K562 (cell line): ENCODE measurements around the gene MCFD2. TPM values are rescaled to one million over a fixed set of nuclear protein-coding genes. Genes with fewer than 3 reads are reported as not detected.
A peak's percentile ranks its signal among the peaks of the same experiment; 100 is the strongest.

Experiments used
- ATAC-seq: fragments of 200-7000 bp; cut with Tn5 transposase; 3 replicates; pipeline ENCODE4 v1.9.1; 2020; ENCODE audit warnings: moderate library complexity
- BruUV-seq: library from RNA; stranded (reverse); fragments of 400-500 nt; replicated peaks from 2 replicates; lab custom pipeline; 2021; lab: Mats Ljungman, UMichigan
- CTCF ChIA-PET: fragments of 300-600 bp; formaldehyde crosslinking; extraction: SDS; loops from one replicate; lab custom pipeline; 2021; ENCODE audit warnings: low intra/inter-chr PET ratio; lab: Yijun Ruan, JAX
- POLR2A ChIA-PET: fragments of 300-600, 350-650 bp; sonication (Branson Sonifier 250); formaldehyde crosslinking; extraction: SDS; loops from one replicate; lab custom pipeline; 2021; ENCODE audit warnings: antibody characterized with exemption, inconsistent platforms; lab: Yijun Ruan, JAX
- DNase-seq, 4 experiments: peaks; one replicate each; pipeline versions ENCODE4 v3.0.0 to v3.0.0-alpha.2; 2011 to 2018; ENCODE audit warnings: low spot score in 3 of 4, mixed read lengths in 3 of 4; ENCODE audit errors: extremely low read depth in 1 of 4
- FAIRE-seq: peaks from 2 replicates; lab custom pipeline; 2011; peaks lifted over from hg19 to GRCh38; lab: Jason Lieb, UNC
- H2AFZ ChIP-seq: 2 replicates; pipeline ENCODE4 v1.6.0; 2011; ENCODE audit warnings: low read depth, low read length, control low read depth, inconsistent platforms
- H3K27ac ChIP-seq: fragments of 200-600 bp; 3 replicates; pipeline ENCODE4 v1.8.0; 2011; ENCODE audit warnings: low read depth, mild to moderate bottlenecking, control low read depth, inconsistent platforms, low read length, moderate library complexity, mixed read lengths; ENCODE audit errors: extremely low read depth
- H3K27me3 ChIP-seq, 2 experiments: fragments of 300-600 bp in 1 of 2; 2 replicates in 1 of 2; 3 replicates in 1 of 2; pipeline versions ENCODE4 v1.6.0 to v1.8.0; 2011; ENCODE audit warnings: inconsistent platforms in 2 of 2, low read length in 2 of 2, mild to moderate bottlenecking in 1 of 2, mixed read lengths in 1 of 2, moderate library complexity in 1 of 2; ENCODE audit not compliant: control insufficient read depth in 2 of 2, insufficient read depth in 2 of 2
- H3K36me3 ChIP-seq: fragments of 300-600 bp; 3 replicates; pipeline ENCODE4 v1.8.0; 2011; ENCODE audit warnings: mild to moderate bottlenecking, low read length, inconsistent platforms; ENCODE audit not compliant: control insufficient read depth, insufficient read depth
- H3K4me1 ChIP-seq, 2 experiments: fragments of 200-600 bp in 1 of 2; replicated peaks in 1 of 2; 2 replicates in 1 of 2; 3 replicates in 1 of 2; pipeline versions ENCODE4 v1.5.1 to v1.8.0; 2011; ENCODE audit warnings: inconsistent platforms in 2 of 2, low read length in 2 of 2, mild to moderate bottlenecking in 1 of 2, mixed read lengths in 1 of 2, moderate library complexity in 1 of 2; ENCODE audit not compliant: control insufficient read depth in 2 of 2, insufficient read depth in 2 of 2
- H3K4me2 ChIP-seq: 2 replicates; pipeline ENCODE4 v1.6.1; 2011; ENCODE audit warnings: low read length, control low read depth, inconsistent platforms, mixed read lengths; ENCODE audit not compliant: insufficient read depth
- H3K4me3 ChIP-seq: fragments of 200-600 bp; sonication (generic), shearing (Covaris generic); 2 replicates; pipeline ENCODE4 v1.5.1; 2016; ENCODE audit warnings: control low read depth, inconsistent platforms
- H3K79me2 ChIP-seq: fragments of 200-600 bp; 3 replicates; pipeline ENCODE4 v1.8.0; 2011; ENCODE audit warnings: low read length, inconsistent platforms; ENCODE audit not compliant: control insufficient read depth, insufficient read depth
- H3K9ac ChIP-seq, 2 experiments: 2 replicates each; pipeline versions ENCODE4 v1.6.0 to v1.6.1; 2011; ENCODE audit warnings: low read depth in 2 of 2, low read length in 2 of 2, control low read depth in 1 of 2, inconsistent platforms in 1 of 2, mild to moderate bottlenecking in 1 of 2, mixed read lengths in 1 of 2; ENCODE audit not compliant: insufficient read depth in 1 of 2
- H3K9me1 ChIP-seq: one replicate; pipeline ENCODE4 v1.6.0; 2011; ENCODE audit warnings: inconsistent platforms, mild to moderate bottlenecking, low read length, moderate library complexity; ENCODE audit not compliant: control insufficient read depth, insufficient read depth
- H3K9me3 ChIP-seq: replicated peaks from 2 replicates; pipeline ENCODE4 v1.5.1; 2011; ENCODE audit warnings: low read depth, low read length, inconsistent platforms; ENCODE audit not compliant: control insufficient read depth, insufficient read depth
- H4K20me1 ChIP-seq: replicated peaks from 2 replicates; pipeline ENCODE4 v1.6.1; 2011; ENCODE audit warnings: low read length, inconsistent platforms, mixed read lengths; ENCODE audit not compliant: control insufficient read depth, insufficient read depth
- FOXP1 ChIP-seq: sonication (generic); formaldehyde crosslinking; IDR thresholded peaks from 2 replicates; pipeline ENCODE4 v1.8.0; 2022; ENCODE audit warnings: mild to moderate bottlenecking, missing genetic modification reagents
- HNRNPLL ChIP-seq: fragments of 200-400 bp; formaldehyde crosslinking; IDR thresholded peaks from 2 replicates; pipeline ENCODE4 v1.6.1; 2017; ENCODE audit warnings: low read length, low read depth, mild to moderate bottlenecking; ENCODE audit not compliant: poor library complexity, severe bottlenecking
- TFAP4 ChIP-seq: sonication (generic); formaldehyde crosslinking; IDR thresholded peaks from 2 replicates; pipeline ENCODE4 v1.8.0; 2022; ENCODE audit warnings: missing genetic modification reagents, mild to moderate bottlenecking, moderate library complexity, borderline replicate concordance
- WGBS: fragments of 100-300 bp; shearing (Covaris generic); methylation state at CpG from one replicate; pipeline ENCODE4 v1.1.6; 2016; ENCODE audit warnings: low coverage, mixed read lengths; ENCODE audit not compliant: insufficient coverage; ENCODE audit errors: missing lambda C conversion rate; 5-methylcytosine and 5-hydroxymethylcytosine counted together
- in situ Hi-C: fragments of 300-500 bp; cut with MboI; formaldehyde crosslinking; loops from 4 replicates; pipeline ENCODE4 v1.15.0; 2018; ENCODE audit warnings: inconsistent platforms, mixed read lengths
- intact Hi-C: fragments of 100-400 bp; cut with micrococcal nuclease; formaldehyde crosslinking; loops from 2 replicates; pipeline ENCODE4 v1.14.2; 2022
- polyA plus RNA-seq, 8 experiments: library from polyadenylated mRNA; depleted of rRNA in 4 of 8; stranded (reverse) in 5 of 8; unstranded in 3 of 8; fragments of >200 nt; fragmentation: Nextera tagmentation in 2 of 8; fragmentation: Illumina TruSeq in 1 of 8; extraction: Ambion mirVana in 2 of 8; extraction: Trizol in 1 of 8; gene quantifications; 2 replicates each; pipeline versions ENCODE4 v1.2.1 to v1.2.3, GENCODE V29; 2011 to 2014; ENCODE audit warnings: inconsistent platforms in 1 of 8, missing spikeins in 1 of 8
- total RNA-seq, 7 experiments: library from RNA; depleted of rRNA in 6 of 7; stranded (reverse); fragments of >200 nt in 6 of 7; fragmentation: Illumina TruSeq in 2 of 7; extraction: Trizol in 2 of 7; gene quantifications; 2 replicates each; pipeline versions ENCODE4 v1.2.1 to v1.2.3, GENCODE V29; 2011 to 2021; ENCODE audit warnings: low replicate concordance in 1 of 7
- TF ChIP-seq, protein P1 (sequence below): sonication (generic); formaldehyde crosslinking; IDR thresholded peaks from 2 replicates; pipeline ENCODE4 v1.8.0; 2022; ENCODE audit warnings: missing genetic modification reagents, mild to moderate bottlenecking, borderline replicate concordance
- TF ChIP-seq, protein P2 (sequence below): fragments of 150-350 bp; conservative IDR thresholded peaks from 2 replicates; pipeline ENCODE4 v1.6.1; 2014; ENCODE audit warnings: low read length

The MCFD2 gene
- total and polyA plus RNA-seq, 9 of the 15 experiments (the other 6 are each of a cell fraction or from before 2014, with no cell fraction given), result 78.6 to 237 (median 123) TPM

DNA sequence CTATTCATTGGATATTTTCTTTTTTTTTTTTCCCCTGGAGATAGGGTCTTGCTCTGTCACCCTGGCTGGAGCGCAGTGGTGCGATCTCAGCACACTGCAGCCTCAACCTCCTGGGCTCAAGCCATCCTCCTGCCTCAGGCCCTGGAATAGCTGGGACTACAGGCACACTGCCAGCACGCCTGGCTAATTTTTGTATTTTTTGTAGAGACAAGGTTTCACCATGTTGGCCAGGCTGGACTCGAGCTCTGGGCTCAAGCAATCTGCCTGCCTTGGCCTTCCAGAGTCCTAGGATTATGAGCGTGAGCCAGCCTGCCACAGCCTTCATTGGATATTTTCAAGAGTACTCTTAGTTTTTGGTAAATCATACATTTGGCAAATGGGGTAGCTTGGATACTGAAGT, 9.0 kb upstream of the MCFD2 start:
- FAIRE-seq, result peak; percentile 11
- TF ChIP-seq, protein P1, sequence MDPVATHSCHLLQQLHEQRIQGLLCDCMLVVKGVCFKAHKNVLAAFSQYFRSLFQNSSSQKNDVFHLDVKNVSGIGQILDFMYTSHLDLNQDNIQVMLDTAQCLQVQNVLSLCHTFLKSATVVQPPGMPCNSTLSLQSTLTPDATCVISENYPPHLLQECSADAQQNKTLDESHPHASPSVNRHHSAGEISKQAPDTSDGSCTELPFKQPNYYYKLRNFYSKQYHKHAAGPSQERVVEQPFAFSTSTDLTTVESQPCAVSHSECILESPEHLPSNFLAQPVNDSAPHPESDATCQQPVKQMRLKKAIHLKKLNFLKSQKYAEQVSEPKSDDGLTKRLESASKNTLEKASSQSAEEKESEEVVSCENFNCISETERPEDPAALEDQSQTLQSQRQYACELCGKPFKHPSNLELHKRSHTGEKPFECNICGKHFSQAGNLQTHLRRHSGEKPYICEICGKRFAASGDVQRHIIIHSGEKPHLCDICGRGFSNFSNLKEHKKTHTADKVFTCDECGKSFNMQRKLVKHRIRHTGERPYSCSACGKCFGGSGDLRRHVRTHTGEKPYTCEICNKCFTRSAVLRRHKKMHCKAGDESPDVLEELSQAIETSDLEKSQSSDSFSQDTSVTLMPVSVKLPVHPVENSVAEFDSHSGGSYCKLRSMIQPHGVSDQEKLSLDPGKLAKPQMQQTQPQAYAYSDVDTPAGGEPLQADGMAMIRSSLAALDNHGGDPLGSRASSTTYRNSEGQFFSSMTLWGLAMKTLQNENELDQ, result no peak
- TF ChIP-seq FOXP1 (CRISPR knock-in tag) (no peak), HNRNPLL (no peak), TFAP4 (CRISPR knock-in tag) (no peak)
- TF ChIP-seq, protein P2, sequence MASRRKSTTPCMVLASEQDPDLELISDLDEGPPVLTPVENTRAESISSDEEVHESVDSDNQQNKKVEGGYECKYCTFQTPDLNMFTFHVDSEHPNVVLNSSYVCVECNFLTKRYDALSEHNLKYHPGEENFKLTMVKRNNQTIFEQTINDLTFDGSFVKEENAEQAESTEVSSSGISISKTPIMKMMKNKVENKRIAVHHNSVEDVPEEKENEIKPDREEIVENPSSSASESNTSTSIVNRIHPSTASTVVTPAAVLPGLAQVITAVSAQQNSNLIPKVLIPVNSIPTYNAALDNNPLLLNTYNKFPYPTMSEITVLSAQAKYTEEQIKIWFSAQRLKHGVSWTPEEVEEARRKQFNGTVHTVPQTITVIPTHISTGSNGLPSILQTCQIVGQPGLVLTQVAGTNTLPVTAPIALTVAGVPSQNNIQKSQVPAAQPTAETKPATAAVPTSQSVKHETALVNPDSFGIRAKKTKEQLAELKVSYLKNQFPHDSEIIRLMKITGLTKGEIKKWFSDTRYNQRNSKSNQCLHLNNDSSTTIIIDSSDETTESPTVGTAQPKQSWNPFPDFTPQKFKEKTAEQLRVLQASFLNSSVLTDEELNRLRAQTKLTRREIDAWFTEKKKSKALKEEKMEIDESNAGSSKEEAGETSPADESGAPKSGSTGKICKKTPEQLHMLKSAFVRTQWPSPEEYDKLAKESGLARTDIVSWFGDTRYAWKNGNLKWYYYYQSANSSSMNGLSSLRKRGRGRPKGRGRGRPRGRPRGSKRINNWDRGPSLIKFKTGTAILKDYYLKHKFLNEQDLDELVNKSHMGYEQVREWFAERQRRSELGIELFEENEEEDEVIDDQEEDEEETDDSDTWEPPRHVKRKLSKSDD, result no peak
- TF ChIP-seq, all 486 proteins: peak for 0
- CTCF ChIA-PET, result interaction anchor here (0.6 kb wide), 1 partner anchor 858 kb away, joined by 3 read pairs; no protein-coding TSS in a partner anchor
- Histone ChIP-seq H2AFZ (no peak overlapping the region), H3K9ac (no peak overlapping the region), H3K79me2 (no peaks in the 10 kb centered on the region), H3K4me2 (no peak overlapping the region), H3K4me1 (no peaks in the 10 kb centered on the region), H3K9me1 (no peaks in the 10 kb centered on the region), H3K27ac (no peak overlapping the region), H3K4me3 (no peak overlapping the region), H4K20me1 (no peaks in the 10 kb centered on the region), H3K36me3 (no peaks in the 10 kb centered on the region), H3K9me3 (peaks cover 9% of the 10 kb centered on the region; the same call in 1 of the 2 replicates), H3K27me3 (no peaks in the 10 kb centered on the region)
- in situ Hi-C loops, result no loop called here
- WGBS, result 84% methylated on average over 4 of the region's 5 CpGs
- DNase-seq, result no peak
- intact Hi-C loops, result no loop called here
- ATAC-seq, result no peak
- no TSS peak for BruUV-seq
- POLR2A ChIA-PET, result interaction anchor here (0.9 kb wide), 1 partner anchor 9 kb away, joined by 3 read pairs; the partner anchor contains the start of gene MCFD2
